Measurements from ENCODE around the gene MYADM.

MYADM gene

GRCh38 chr19:53917356-53917755 lies 49.7 kb downstream of the MYADM start:
- FAIRE-seq: no peak

Measured in G401.6 (cell line).